Activated T-cell treated with anti-CD3 and anti-CD28 coated beads for 4 hours (primary cell): ENCODE data around the gene PIGQ.

Experiments
- DNase-seq: peaks from one replicate; pipeline ENCODE4 v3.0.0-alpha.2; 2020

PIGQ gene

DNA sequence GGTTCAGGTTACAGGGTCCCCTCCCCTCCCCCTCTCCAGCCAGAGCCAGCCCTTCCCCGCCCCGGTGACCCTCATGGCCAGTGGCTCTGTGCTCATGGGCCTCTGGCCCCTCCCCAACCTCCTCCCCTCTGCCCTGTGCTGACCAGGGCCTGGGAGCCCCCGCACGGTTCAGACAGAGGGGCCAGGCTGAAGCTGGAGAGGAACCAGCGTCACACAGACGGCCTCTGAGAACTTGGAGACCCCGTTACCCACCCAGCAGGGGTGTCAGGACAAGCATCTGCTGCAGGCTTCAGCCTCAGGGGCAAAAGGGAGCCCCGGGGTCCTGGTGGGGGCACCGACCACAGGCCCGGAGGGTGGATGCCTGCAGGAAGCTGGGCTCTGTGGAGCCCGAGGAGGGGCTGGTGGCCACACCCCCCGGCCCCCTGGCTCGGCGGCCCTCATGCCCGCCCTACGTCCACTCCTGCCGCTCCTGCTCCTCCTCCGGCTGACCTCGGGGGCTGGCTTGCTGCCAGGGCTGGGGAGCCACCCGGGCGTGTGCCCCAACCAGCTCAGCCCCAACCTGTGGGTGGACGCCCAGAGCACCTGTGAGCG lies 61.1 kb downstream of the PIGQ start, which contains the start of gene WFIKKN1:
TSS of gene WFIKKN1 (plus strand) at position 171 of the 591 bp plus-strand sequence. CDS start at position 440, 269 bp downstream.
- no peak for DNase-seq

DNA sequence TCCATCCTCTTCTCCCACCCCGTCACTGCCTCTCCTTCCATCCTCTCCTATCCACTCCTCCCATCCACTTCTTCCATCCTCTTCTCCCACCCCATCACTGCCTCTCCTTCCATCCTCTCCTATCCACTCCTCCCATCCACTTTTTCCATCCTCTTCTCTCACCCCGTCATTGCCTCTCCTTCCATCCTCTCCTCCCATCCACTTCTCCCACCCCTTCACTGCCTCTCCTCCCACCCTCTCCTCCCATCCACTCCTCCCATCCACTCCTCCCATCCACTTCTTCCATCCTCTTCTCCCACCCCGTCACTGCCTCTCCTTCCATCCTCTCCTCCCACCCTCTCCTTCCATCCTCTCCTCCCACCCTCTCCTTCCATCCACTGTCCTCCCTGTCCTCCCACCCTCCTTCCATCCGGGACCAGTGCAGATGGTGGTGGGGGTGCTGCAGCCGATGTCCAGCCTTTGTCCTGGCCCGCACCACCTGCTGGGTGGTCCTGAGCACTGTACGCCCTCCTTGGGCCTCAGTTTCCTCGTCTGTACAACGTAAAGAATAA lies 62.1 kb downstream of the PIGQ start:
- no peak for DNase-seq

DNA sequence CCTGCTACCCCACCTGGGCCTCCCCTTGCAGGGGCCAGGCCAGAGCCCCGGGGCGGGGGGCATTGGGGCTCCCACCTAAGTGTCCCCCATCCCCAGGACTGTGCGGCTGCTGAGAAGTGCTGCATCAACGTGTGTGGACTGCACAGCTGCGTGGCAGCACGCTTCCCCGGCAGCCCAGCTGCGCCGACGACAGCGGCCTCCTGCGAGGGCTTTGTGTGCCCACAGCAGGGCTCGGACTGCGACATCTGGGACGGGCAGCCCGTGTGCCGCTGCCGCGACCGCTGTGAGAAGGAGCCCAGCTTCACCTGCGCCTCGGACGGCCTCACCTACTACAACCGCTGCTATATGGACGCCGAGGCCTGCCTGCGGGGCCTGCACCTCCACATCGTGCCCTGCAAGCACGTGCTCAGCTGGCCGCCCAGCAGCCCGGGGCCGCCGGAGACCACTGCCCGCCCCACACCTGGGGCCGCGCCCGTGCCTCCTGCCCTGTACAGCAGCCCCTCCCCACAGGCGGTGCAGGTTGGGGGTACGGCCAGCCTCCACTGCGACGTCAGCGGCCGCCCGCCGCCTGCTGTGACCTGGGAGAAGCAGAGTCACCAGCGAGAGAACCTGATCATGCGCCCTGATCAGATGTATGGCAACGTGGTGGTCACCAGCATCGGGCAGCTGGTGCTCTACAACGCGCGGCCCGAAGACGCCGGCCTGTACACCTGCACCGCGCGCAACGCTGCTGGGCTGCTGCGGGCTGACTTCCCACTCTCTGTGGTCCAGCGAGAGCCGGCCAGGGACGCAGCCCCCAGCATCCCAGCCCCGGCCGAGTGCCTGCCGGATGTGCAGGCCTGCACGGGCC lies 62.9 kb downstream of the PIGQ start:
- no peak for DNase-seq

DNA sequence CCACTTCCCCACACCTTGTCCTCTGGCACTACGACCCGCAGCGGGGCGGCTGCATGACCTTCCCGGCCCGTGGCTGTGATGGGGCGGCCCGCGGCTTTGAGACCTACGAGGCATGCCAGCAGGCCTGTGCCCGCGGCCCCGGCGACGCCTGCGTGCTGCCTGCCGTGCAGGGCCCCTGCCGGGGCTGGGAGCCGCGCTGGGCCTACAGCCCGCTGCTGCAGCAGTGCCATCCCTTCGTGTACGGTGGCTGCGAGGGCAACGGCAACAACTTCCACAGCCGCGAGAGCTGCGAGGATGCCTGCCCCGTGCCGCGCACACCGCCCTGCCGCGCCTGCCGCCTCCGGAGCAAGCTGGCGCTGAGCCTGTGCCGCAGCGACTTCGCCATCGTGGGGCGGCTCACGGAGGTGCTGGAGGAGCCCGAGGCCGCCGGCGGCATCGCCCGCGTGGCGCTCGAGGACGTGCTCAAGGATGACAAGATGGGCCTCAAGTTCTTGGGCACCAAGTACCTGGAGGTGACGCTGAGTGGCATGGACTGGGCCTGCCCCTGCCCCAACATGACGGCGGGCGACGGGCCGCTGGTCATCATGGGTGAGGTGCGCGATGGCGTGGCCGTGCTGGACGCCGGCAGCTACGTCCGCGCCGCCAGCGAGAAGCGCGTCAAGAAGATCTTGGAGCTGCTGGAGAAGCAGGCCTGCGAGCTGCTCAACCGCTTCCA lies 63.7 kb downstream of the PIGQ start:
- no peak for DNase-seq
